Measurements from ENCODE around the gene UBE2E2. TPM values are rescaled to one million over a fixed set of nuclear protein-coding genes. Genes with fewer than 3 reads are reported as not detected.

The UBE2E2 gene
- total RNA-seq, 3 donors from 2014 or later, result 4.8 to 24.4 (median 8.9) TPM

- DNase-seq (no peak), ATAC-seq (no peak)
- no peaks in the 10 kb centered on the region for H3K36me3 ChIP-seq (ENCODE audit: low read depth)
- no peak for TF ChIP-seq CTCF (IDR thresholded peaks at IDR 0.05)
- no peaks in the 10 kb centered on the region for H3K4me1 ChIP-seq (ENCODE audit: low read depth)
- intact Hi-C loops (cut with DNase I, micrococcal nuclease), result no loop called here
- H3K9me3 ChIP-seq, result no peaks in the 10 kb centered on the region
- H3K4me3 ChIP-seq, result no peak overlapping the region
Observed at GRCh38 chr3:23587513-23587912, 384.4 kb downstream of the UBE2E2 start.

GRCh38 chr3:23588547-23588946, 385.4 kb downstream of the UBE2E2 start:
- DNase-seq, result no peak
- Histone ChIP-seq H3K4me3 (no peak overlapping the region), H3K4me1 (ENCODE audit: low read depth) (no peaks in the 10 kb centered on the region), H3K36me3 (ENCODE audit: low read depth) (no peaks in the 10 kb centered on the region), H3K9me3 (no peaks in the 10 kb centered on the region)
- no peak for TF ChIP-seq CTCF (IDR thresholded peaks at IDR 0.05)
- intact Hi-C loops (cut with DNase I, micrococcal nuclease), result no loop called here
- ATAC-seq, result no peak

GRCh38 chr3:23589602-23590001, 386.5 kb downstream of the UBE2E2 start:
- Histone ChIP-seq H3K4me3 (no peak overlapping the region), H3K4me1 (ENCODE audit: low read depth) (no peaks in the 10 kb centered on the region), H3K36me3 (ENCODE audit: low read depth) (no peaks in the 10 kb centered on the region), H3K9me3 (no peaks in the 10 kb centered on the region)
- DNase-seq (no peak), ATAC-seq (no peak)
- intact Hi-C loops (cut with DNase I, micrococcal nuclease), result no loop called here
- TF ChIP-seq CTCF (IDR thresholded peaks at IDR 0.05), result no peak

- Histone ChIP-seq H3K4me1 (ENCODE audit: low read depth) (no peaks in the 10 kb centered on the region), H3K36me3 (ENCODE audit: low read depth) (no peaks in the 10 kb centered on the region), H3K4me3 (no peak overlapping the region), H3K9me3 (no peaks in the 10 kb centered on the region)
- ATAC-seq (no peak), DNase-seq (no peak)
- no peak for TF ChIP-seq CTCF (IDR thresholded peaks at IDR 0.05)
- intact Hi-C loops (cut with DNase I, micrococcal nuclease), result no loop called here
Observed at GRCh38 chr3:23590424-23591273, 387.5 kb downstream of the UBE2E2 start.

GRCh38 chr3:23591374-23591773, 388.2 kb downstream of the UBE2E2 start:
- ATAC-seq (no peak), DNase-seq (no peak)
- Histone ChIP-seq H3K9me3 (no peaks in the 10 kb centered on the region), H3K36me3 (ENCODE audit: low read depth) (no peaks in the 10 kb centered on the region), H3K4me3 (no peak overlapping the region), H3K4me1 (ENCODE audit: low read depth) (no peaks in the 10 kb centered on the region)
- no peak for TF ChIP-seq CTCF (IDR thresholded peaks at IDR 0.05)
- intact Hi-C loops (cut with DNase I, micrococcal nuclease), result no loop called here
